Neutrophil (primary cell): ENCODE data around the gene DPEP3.
A peak's percentile ranks its signal among the peaks of the same experiment; 100 is the strongest.

ENCODE experiments used
- H3K27ac ChIP-seq: fragments of 200-600 bp; sonication (generic); 2 replicates; pipeline ENCODE4 v1.5.1; 2016; ENCODE audit warnings: mild to moderate bottlenecking, moderate library complexity
- H3K27me3 ChIP-seq: fragments of 200-600 bp; sonication (generic); 2 replicates; pipeline ENCODE4 v1.6.0; 2016; ENCODE audit warnings: mild to moderate bottlenecking
- H3K36me3 ChIP-seq: fragments of 200-600 bp; sonication (generic); 2 replicates; pipeline ENCODE4 v1.5.1; 2017
- H3K4me1 ChIP-seq, 2 experiments: fragments of 200-600 bp in 1 of 2; sonication (generic) in 1 of 2; 1 replicate in 1 of 2; 2 replicates in 1 of 2; pipeline versions ENCODE4 v1.5.1 to v1.6.1; 2013 to 2016; ENCODE audit warnings: low read depth in 1 of 2, low read length in 1 of 2, mild to moderate bottlenecking in 1 of 2, moderate library complexity in 1 of 2; ENCODE audit not compliant: control insufficient read depth in 1 of 2, insufficient read depth in 1 of 2
- H3K4me3 ChIP-seq, 2 experiments: fragments of 200-600 bp in 1 of 2; sonication (generic) in 1 of 2; 1 replicate in 1 of 2; 2 replicates in 1 of 2; pipeline ENCODE4 v1.5.1; 2013 to 2016; ENCODE audit warnings: low read depth in 1 of 2, low read length in 1 of 2, mild to moderate bottlenecking in 1 of 2, moderate library complexity in 1 of 2
- H3K9me3 ChIP-seq: fragments of 200-600 bp; sonication (generic); 2 replicates; pipeline ENCODE4 v1.5.1; 2016
- TF ChIP-seq, protein P1 (sequence below): fragments of 200-600 bp; sonication (generic); IDR thresholded peaks from 2 replicates; pipeline ENCODE4 v1.5.1; 2016; ENCODE audit warnings: antibody characterized with exemption

Gene DPEP3, protein sequence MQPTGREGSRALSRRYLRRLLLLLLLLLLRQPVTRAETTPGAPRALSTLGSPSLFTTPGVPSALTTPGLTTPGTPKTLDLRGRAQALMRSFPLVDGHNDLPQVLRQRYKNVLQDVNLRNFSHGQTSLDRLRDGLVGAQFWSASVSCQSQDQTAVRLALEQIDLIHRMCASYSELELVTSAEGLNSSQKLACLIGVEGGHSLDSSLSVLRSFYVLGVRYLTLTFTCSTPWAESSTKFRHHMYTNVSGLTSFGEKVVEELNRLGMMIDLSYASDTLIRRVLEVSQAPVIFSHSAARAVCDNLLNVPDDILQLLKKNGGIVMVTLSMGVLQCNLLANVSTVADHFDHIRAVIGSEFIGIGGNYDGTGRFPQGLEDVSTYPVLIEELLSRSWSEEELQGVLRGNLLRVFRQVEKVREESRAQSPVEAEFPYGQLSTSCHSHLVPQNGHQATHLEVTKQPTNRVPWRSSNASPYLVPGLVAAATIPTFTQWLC

DNA sequence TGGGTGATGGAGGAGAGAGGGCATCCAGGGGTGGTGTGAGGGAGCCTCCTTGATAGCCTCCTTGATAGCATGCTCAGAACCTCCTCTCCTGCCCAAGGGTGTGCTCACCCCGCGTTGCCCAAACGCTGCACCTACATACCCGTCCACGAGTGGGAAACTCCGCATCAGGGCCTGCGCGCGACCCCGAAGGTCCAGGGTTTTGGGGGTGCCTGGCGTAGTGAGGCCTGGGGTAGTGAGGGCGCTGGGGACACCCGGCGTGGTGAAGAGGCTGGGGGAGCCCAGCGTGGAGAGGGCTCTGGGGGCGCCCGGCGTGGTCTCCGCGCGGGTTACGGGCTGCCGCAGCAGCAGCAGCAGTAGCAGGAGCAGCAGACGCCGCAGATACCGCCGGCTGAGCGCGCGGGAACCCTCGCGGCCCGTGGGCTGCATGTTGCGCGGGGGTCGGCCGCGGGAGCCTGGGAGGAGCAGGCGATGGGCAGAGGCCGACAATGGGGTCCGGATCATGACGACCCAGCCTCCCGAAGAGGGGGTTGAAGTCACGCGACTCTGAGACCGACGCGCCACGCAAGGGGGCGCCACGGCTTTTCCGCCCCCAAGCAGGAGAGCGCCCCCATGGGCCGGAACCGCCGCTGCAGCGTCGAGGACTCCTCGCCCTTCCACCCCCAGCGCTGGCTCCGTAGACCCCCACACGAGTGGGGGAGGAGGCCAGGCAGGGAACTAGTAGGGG is at the start of gene DPEP3:
TSS of gene DPEP3 (minus strand) at position 545 of the 724 bp plus-strand sequence. CDS start at position 426, 119 bp downstream.
- H3K36me3 ChIP-seq, result peaks cover 14% of the 10 kb centered on the region
- peaks cover 7% of the 10 kb centered on the region for H3K27me3 ChIP-seq
- peaks cover 0 to 3% of the 10 kb centered on the region in 2 experiments for H3K4me1 ChIP-seq
- no peak within 1 kb of the TSS for H3K4me3 ChIP-seq
- no peaks in the 10 kb centered on the region for H3K9me3 ChIP-seq
- no peak within 1 kb of the TSS for H3K27ac ChIP-seq
- TF ChIP-seq, protein P1, sequence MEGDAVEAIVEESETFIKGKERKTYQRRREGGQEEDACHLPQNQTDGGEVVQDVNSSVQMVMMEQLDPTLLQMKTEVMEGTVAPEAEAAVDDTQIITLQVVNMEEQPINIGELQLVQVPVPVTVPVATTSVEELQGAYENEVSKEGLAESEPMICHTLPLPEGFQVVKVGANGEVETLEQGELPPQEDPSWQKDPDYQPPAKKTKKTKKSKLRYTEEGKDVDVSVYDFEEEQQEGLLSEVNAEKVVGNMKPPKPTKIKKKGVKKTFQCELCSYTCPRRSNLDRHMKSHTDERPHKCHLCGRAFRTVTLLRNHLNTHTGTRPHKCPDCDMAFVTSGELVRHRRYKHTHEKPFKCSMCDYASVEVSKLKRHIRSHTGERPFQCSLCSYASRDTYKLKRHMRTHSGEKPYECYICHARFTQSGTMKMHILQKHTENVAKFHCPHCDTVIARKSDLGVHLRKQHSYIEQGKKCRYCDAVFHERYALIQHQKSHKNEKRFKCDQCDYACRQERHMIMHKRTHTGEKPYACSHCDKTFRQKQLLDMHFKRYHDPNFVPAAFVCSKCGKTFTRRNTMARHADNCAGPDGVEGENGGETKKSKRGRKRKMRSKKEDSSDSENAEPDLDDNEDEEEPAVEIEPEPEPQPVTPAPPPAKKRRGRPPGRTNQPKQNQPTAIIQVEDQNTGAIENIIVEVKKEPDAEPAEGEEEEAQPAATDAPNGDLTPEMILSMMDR, result no peak

DNA sequence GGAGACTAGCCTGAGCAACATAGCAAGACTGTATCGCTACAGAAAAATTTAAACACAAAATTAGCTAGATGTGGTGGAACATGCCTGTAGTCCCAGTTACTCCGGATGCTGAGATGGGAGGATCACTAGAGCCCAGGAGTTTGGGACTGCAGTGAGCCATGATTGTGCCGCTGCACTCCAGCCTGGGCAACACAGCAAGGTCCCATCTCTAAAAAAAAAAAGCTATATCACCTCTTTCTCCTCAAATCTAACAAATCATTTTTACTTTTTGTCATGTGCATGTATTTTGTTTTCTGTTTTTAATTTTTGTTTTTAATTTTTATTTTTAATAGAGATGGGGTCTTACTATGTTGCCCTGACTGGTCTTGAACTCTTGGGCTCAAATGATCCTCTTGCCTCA is 48.7 kb upstream of the DPEP3 start:
- H3K27me3 ChIP-seq, result no peaks in the 10 kb centered on the region
- no peak overlapping the region for H3K27ac ChIP-seq
- no peaks in the 10 kb centered on the region for H3K9me3 ChIP-seq
- TF ChIP-seq, protein P1, result no peak
- H3K36me3 ChIP-seq, result peaks cover 12% of the 10 kb centered on the region
- H3K4me3 ChIP-seq, result no peak overlapping the region
- peaks cover 11 to 15% of the 10 kb centered on the region in 2 experiments for H3K4me1 ChIP-seq

DNA sequence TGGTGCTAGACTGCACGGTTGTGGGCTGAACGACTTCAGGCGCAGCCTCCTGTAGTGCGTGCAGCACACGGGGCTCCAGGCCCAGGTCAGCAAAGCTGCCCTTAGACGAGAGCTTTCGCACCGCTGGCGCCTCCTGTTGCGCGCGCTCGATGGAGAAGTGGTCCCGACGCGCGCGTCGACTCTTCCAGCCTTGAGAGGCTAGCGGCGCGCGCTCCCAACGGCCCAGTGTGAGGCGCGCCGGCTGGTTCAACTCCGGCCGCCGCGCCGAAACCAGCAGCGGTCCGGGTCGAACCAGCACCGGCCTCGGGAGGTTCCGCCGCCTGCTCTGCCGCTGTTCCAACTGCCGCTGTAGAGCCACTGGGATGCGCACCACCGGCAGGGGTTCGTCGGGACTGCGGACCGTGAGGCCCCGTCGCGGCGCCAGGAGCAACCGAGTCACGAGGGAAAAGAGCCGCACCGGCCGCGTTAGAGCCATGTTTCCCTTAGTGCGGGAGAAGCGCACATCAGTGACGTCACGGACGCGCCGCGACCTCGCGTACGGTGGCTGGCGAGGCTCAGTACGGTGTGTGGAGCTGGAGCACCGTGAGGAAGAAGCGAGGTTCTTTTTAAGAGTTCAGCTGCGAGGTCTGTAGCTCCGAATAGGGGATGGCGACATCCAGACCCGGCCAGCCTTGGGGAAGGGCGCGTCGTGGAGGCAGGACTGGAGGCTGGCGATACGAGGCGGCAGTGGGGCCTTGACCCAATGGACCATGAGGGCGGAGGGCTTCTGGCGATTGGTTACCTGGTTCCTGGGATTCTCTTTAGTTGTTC is 42.6 kb upstream of the DPEP3 start, which contains the start of the genes DDX28 and DUS2:
TSS of gene DDX28 (minus strand) at position 505 of the 810 bp plus-strand sequence. CDS start at position 475, 30 bp downstream.
TSS of gene DUS2 (plus strand) at position 557 of the 810 bp plus-strand sequence. CDS start 14,740 bp downstream, outside the sequence.
- Histone ChIP-seq H3K27me3 (no peaks in the 10 kb centered on the region), H3K9me3 (no peaks in the 10 kb centered on the region), H3K4me3 (peak within 1 kb of the TSS; percentile 96 to 97), H3K36me3 (peaks cover 4% of the 10 kb centered on the region), H3K27ac (peak within 1 kb of the TSS; percentile 93), H3K4me1 (peaks cover 39 to 40% of the 10 kb centered on the region in 2 experiments)
- TF ChIP-seq, protein P1, result peak; percentile 29

DNA sequence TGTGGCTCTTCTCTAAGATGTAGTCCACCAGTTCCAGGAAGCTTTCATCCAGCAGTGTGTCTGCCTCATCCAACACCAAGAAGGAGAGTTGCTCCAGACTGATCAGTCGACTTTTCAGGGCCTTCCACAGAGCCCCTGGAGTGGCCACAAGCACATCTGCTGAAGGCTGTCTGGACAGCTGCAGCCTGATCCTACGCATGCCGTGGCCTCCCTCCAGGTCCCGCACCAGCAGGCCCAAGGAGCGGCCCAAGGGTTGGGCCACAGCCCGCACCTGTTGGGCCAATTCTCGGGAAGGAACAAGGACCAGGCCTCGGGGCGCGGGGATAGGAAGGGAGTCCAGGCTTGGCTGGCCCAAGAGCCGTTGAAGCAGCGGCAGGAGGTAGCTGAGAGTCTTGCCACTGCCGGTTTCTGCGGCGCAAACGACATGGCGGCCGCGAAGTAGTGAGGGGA is 42.0 kb upstream of the DPEP3 start:
- Histone ChIP-seq H3K27ac (peak overlapping the region; percentile 93), H3K9me3 (no peaks in the 10 kb centered on the region), H3K36me3 (no peaks in the 10 kb centered on the region), H3K4me1 (peaks cover 39 to 40% of the 10 kb centered on the region in 2 experiments), H3K27me3 (no peaks in the 10 kb centered on the region), H3K4me3 (peak overlapping the region; percentile 96 to 97)
- TF ChIP-seq, protein P1, result no peak

DNA sequence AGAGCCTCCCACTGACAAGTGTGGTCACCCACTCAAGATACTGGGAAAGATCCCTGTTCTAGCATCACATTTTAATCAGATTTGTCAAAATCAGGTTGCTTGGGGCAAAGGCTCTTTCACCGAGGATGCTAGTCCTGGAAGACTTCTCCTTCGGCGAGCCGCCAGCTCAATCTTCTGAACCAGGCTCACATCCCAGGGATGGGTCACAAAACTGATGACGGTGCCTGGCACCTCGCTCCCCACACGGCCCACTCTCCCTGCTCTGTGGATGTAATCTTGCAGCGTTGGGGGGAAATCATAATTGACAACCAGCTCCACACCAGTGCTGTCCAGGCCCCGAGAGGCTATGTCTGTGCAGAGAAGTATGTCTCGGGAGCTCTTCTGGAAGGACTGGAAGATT is 41.2 kb upstream of the DPEP3 start:
- peak overlapping the region; percentile 96 to 97 for H3K4me3 ChIP-seq
- peak overlapping the region; percentile 93 for H3K27ac ChIP-seq
- no peaks in the 10 kb centered on the region for H3K27me3 ChIP-seq
- H3K36me3 ChIP-seq, result no peaks in the 10 kb centered on the region
- peaks cover 39 to 40% of the 10 kb centered on the region in 2 experiments for H3K4me1 ChIP-seq
- TF ChIP-seq, protein P1, result no peak
- H3K9me3 ChIP-seq, result no peaks in the 10 kb centered on the region
